Tibial nerve (tissue), 3 donors: ENCODE data around the gene TMPRSS7.

Experiments
- POLR2A ChIP-seq, 2 donors: fragments of 450-650 bp; IDR thresholded peaks; one replicate each; pipeline ENCODE4 v1.6.1; 2017; ENCODE audit warnings: antibody characterized with exemption in 2 of 2, mild to moderate bottlenecking in 2 of 2, moderate library complexity in 2 of 2
- TF ChIP-seq, protein P1 (sequence below), 5 experiments: fragments of 200-600 bp in 3 of 5; fragments of 450-650 bp in 2 of 5; sonication (generic) in 3 of 5; IDR thresholded peaks; one replicate each; pipeline ENCODE4 v1.5.1; 2016 to 2019; ENCODE audit warnings: antibody characterized with exemption in 5 of 5, mild to moderate bottlenecking in 3 of 5, moderate library complexity in 2 of 5

DNA sequence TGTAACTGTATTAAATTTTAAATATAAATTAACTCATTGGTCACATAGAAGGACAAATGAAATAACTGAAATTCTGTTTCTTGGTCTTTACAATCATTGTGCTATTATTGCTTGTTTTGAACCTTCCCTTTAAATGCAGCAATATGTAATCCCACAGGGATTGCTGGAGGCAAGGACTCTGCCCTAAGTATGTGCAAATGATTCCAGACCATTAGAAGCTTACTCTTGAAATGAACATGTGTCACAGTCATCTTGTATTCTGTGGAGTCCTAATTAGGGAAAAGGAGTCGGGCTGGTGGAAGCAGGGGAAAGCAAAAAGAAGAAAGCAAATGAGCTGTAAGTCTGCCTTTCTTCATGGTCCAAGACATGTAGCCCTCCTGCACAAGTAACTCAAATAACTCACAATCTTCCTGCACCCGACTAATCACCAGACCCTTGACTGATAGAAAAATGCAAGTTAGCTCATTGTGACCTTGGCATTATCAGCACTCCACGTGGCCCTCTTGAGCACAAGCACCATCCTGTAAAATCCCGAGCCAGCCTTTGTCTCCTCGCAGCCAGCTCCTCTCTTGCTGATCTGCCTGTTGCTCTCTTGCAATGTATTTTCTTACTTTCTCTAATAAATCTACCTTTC, 2.3 kb upstream of the TMPRSS7 start:
- TF ChIP-seq, protein P1, sequence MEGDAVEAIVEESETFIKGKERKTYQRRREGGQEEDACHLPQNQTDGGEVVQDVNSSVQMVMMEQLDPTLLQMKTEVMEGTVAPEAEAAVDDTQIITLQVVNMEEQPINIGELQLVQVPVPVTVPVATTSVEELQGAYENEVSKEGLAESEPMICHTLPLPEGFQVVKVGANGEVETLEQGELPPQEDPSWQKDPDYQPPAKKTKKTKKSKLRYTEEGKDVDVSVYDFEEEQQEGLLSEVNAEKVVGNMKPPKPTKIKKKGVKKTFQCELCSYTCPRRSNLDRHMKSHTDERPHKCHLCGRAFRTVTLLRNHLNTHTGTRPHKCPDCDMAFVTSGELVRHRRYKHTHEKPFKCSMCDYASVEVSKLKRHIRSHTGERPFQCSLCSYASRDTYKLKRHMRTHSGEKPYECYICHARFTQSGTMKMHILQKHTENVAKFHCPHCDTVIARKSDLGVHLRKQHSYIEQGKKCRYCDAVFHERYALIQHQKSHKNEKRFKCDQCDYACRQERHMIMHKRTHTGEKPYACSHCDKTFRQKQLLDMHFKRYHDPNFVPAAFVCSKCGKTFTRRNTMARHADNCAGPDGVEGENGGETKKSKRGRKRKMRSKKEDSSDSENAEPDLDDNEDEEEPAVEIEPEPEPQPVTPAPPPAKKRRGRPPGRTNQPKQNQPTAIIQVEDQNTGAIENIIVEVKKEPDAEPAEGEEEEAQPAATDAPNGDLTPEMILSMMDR (IDR thresholded peaks at IDR 0.05): no peak
- TF ChIP-seq POLR2A (IDR thresholded peaks at IDR 0.05): no peak
